SK-N-MC (cell line): ENCODE data around the gene GJA5.

ENCODE experiments used
- EZH2 ChIP-seq: fragments of 200-600 bp; sonication (generic); IDR thresholded peaks from one replicate; pipeline ENCODE4 v1.6.1; 2017; ENCODE audit warnings: antibody characterized with exemption
- POLR2AphosphoS5 ChIP-seq: IDR thresholded peaks from 2 replicates; pipeline ENCODE4 v1.6.1; 2012; ENCODE audit warnings: mild to moderate bottlenecking, low read depth, low read length, borderline replicate concordance

- TF ChIP-seq EZH2 (no peak), POLR2AphosphoS5 (no peak)
Measured at GRCh38 chr1:147719711-147720225, 40.6 kb downstream of the GJA5 start.
